ENCODE data around the gene INPP5D.

The INPP5D gene

GRCh38 chr2:233236820-233237589 is 176.9 kb downstream of the INPP5D start:
- no peak for DNase-seq (ENCODE audit: low read depth)

- no peak for DNase-seq (ENCODE audit: low read depth)
Measured at GRCh38 chr2:233240897-233241296, 180.8 kb downstream of the INPP5D start.

GRCh38 chr2:233241803-233242202 is 181.7 kb downstream of the INPP5D start:
- no peak for DNase-seq (ENCODE audit: low read depth)

- DNase-seq (ENCODE audit: low read depth): no peak
Measured at GRCh38 chr2:233242231-233242927, 182.2 kb downstream of the INPP5D start.

GRCh38 chr2:233243348-233243747 is 183.2 kb downstream of the INPP5D start:
- DNase-seq (ENCODE audit: low read depth): no peak

GRCh38 chr2:233244818-233245217 is 184.7 kb downstream of the INPP5D start:
- DNase-seq (ENCODE audit: low read depth): no peak

- DNase-seq (ENCODE audit: low read depth): no peak
Measured at GRCh38 chr2:233245406-233245805, 185.3 kb downstream of the INPP5D start.

- no peak for DNase-seq (ENCODE audit: low read depth)
Measured at GRCh38 chr2:233247116-233247515, 187.0 kb downstream of the INPP5D start.

GRCh38 chr2:233247744-233248143 is 187.6 kb downstream of the INPP5D start:
- DNase-seq (ENCODE audit: low read depth): peak; percentile 42

- no peak for DNase-seq (ENCODE audit: low read depth)
Measured at GRCh38 chr2:233248999-233249398, 188.9 kb downstream of the INPP5D start.

- no peak for DNase-seq (ENCODE audit: low read depth)
Measured at GRCh38 chr2:233250568-233250967, 190.4 kb downstream of the INPP5D start.

- no peak for DNase-seq (ENCODE audit: low read depth)
Measured at GRCh38 chr2:233250985-233251305, 190.8 kb downstream of the INPP5D start.

- peak; percentile 94 for DNase-seq (ENCODE audit: low read depth)
Measured at GRCh38 chr2:233251306-233252116, 191.4 kb downstream of the INPP5D start, which contains the start of gene ATG16L1. Gene ATG16L1, plus strand, starts transcription at chr2:233251673. Its CDS starts 155 bp downstream, at chr2:233251828.

- no peak for DNase-seq (ENCODE audit: low read depth)
Measured at GRCh38 chr2:233252227-233252626, 192.1 kb downstream of the INPP5D start.

- no peak for DNase-seq (ENCODE audit: low read depth)
Measured at GRCh38 chr2:233255151-233255550, 195.0 kb downstream of the INPP5D start.

GRCh38 chr2:233256048-233256447 is 195.9 kb downstream of the INPP5D start:
- no peak for DNase-seq (ENCODE audit: low read depth)

Data from T follicular helper cell (primary cell).